GM23338 (cell line): ENCODE results near the gene CHCHD3. TPM values are rescaled to one million over a fixed set of nuclear protein-coding genes. Genes with fewer than 3 reads are reported as not detected.

Source experiments
- ATAC-seq: fragments of 200-7000 bp; cut with Tn5 transposase; 3 replicates; pipeline ENCODE4 v1.9.1; 2020
- DNase-seq: peaks from one replicate; pipeline ENCODE4 v3.0.0-alpha.2; 2015; ENCODE audit warnings: low spot score
- H2AFZ ChIP-seq: fragments of 200-600 bp; sonication (generic); 2 replicates; pipeline ENCODE4 v1.8.0; 2016; ENCODE audit warnings: antibody characterized with exemption, mild to moderate bottlenecking, moderate library complexity
- H3F3A ChIP-seq: fragments of 200-600 bp; sonication (generic); replicated peaks from 2 replicates; pipeline ENCODE4 v1.8.0; 2017; ENCODE audit warnings: antibody characterized with exemption, mixed run types, low read depth
- H3K27ac ChIP-seq: fragments of 200-600 bp; sonication (generic); 2 replicates; pipeline ENCODE4 v1.6.1; 2016; ENCODE audit warnings: low read depth
- H3K27me3 ChIP-seq: fragments of 200-600 bp; sonication (generic); 2 replicates; pipeline ENCODE4 v1.8.0; 2016; ENCODE audit warnings: mild to moderate bottlenecking, mixed run types, moderate library complexity; ENCODE audit not compliant: insufficient read depth
- H3K36me3 ChIP-seq: fragments of 200-600 bp; sonication (generic); 2 replicates; pipeline ENCODE4 v1.8.0; 2016; ENCODE audit warnings: mild to moderate bottlenecking; ENCODE audit not compliant: insufficient read depth
- H3K4me1 ChIP-seq: fragments of 200-600 bp; sonication (generic); 2 replicates; pipeline ENCODE4 v1.8.0; 2016; ENCODE audit warnings: mild to moderate bottlenecking, moderate library complexity; ENCODE audit not compliant: insufficient read depth
- H3K4me2 ChIP-seq: fragments of 200-600 bp; sonication (generic); 2 replicates; pipeline ENCODE4 v1.7.1; 2017; ENCODE audit warnings: mixed run types
- H3K4me3 ChIP-seq: fragments of 200-600 bp; sonication (generic); 2 replicates; pipeline ENCODE4 v1.6.1; 2016; ENCODE audit warnings: mixed run types
- H3K79me2 ChIP-seq: fragments of 200-600 bp; sonication (generic); replicated peaks from 2 replicates; pipeline ENCODE4 v1.8.0; 2017; ENCODE audit warnings: mild to moderate bottlenecking; ENCODE audit not compliant: insufficient read depth
- H3K9me2 ChIP-seq: fragments of 200-600 bp; sonication (generic); 2 replicates; pipeline ENCODE4 v1.8.0; 2017; ENCODE audit not compliant: insufficient read depth
- H4K20me1 ChIP-seq: fragments of 200-600 bp; sonication (generic); replicated peaks from 2 replicates; pipeline ENCODE4 v1.8.0; 2017; ENCODE audit warnings: mild to moderate bottlenecking; ENCODE audit not compliant: insufficient read depth
- H3K27ac Mint-ChIP-seq: 2 replicates; pipeline ENCODE4 v1.8.0; 2020; ENCODE audit warnings: inconsistent platforms, mild to moderate bottlenecking, moderate library complexity, mixed read lengths
- H3K27me3 Mint-ChIP-seq: 3 replicates; pipeline ENCODE4 v1.8.0; 2022; ENCODE audit warnings: low read depth, mild to moderate bottlenecking, moderate library complexity, mixed read lengths, inconsistent platforms; ENCODE audit not compliant: insufficient read depth, poor library complexity
- H3K36me3 Mint-ChIP-seq: 3 replicates; pipeline ENCODE4 v1.8.0; 2021; ENCODE audit warnings: low read depth, mild to moderate bottlenecking, inconsistent platforms, moderate library complexity, mixed read lengths
- H3K4me1 Mint-ChIP-seq: 3 replicates; pipeline ENCODE4 v1.8.0; 2020; ENCODE audit warnings: mild to moderate bottlenecking, inconsistent platforms, mixed read lengths
- H3K4me3 Mint-ChIP-seq: 3 replicates; pipeline ENCODE4 v1.8.0; 2021; ENCODE audit warnings: moderate library complexity, mild to moderate bottlenecking, inconsistent platforms, mixed read lengths
- H3K9me3 Mint-ChIP-seq: 3 replicates; pipeline ENCODE4 v1.8.0; 2020; ENCODE audit warnings: moderate library complexity, mild to moderate bottlenecking, inconsistent platforms, mixed read lengths
- CTCF ChIP-seq, 2 experiments: fragments of 200-600 bp in 1 of 2; sonication (generic) in 1 of 2; conservative IDR thresholded peaks; 2 replicates each; pipeline versions ENCODE4 v1.5.1 to v1.6.1; 2016 to 2017; ENCODE audit warnings: antibody characterized with exemption in 2 of 2, low read depth in 2 of 2, mild to moderate bottlenecking in 2 of 2, moderate library complexity in 1 of 2
- JUNB ChIP-seq: IDR thresholded peaks from one replicate; pipeline ENCODE4 v1.6.1; 2016; ENCODE audit warnings: antibody characterized with exemption; ENCODE audit not compliant: unreplicated experiment
- REST ChIP-seq: IDR thresholded peaks from one replicate; pipeline ENCODE4 v1.6.1; 2018; ENCODE audit warnings: antibody characterized with exemption; ENCODE audit not compliant: unreplicated experiment
- ZNF462 ChIP-seq: fragments of 250-450 bp; sonication (Bioruptor Pico); IDR thresholded peaks from 2 replicates; pipeline ENCODE4 v1.5.0; 2020; ENCODE audit warnings: mild to moderate bottlenecking, moderate library complexity
- polyA plus RNA-seq: library from polyadenylated mRNA; unstranded; fragments of >200 nt; fragmentation: Nextera tagmentation; extraction: Ambion mirVana; gene quantifications from 2 replicates; pipeline ENCODE4 v1.2.1, GENCODE V29; 2016
- total RNA-seq: library from RNA; depleted of rRNA; stranded (reverse); fragments of >200 nt; shearing (Covaris generic); gene quantifications from 2 replicates; pipeline ENCODE4 v1.2.3, GENCODE V29; 2014

CHCHD3 gene
- total and polyA plus RNA-seq, 2 experiments from 2014 or later, result 107 to 131 TPM

- H3K27me3 ChIP-seq, result no peaks in the 10 kb centered on the region
- H3K9me2 ChIP-seq, result 0 out of 2 replicates have a peak, but pooled peaks cover 6% of the 10 kb centered on the region
- H3K27ac ChIP-seq, result no peak overlapping the region
- no peak for ATAC-seq
- H3K4me1 Mint-ChIP-seq, result peaks cover 10% of the 10 kb centered on the region; the same call in 2 of the 3 replicates
- TF ChIP-seq REST (no peak), CTCF (conservative IDR thresholded peaks at IDR 0.05; ENCODE audit: low read depth in 2 of 2) (no peak)
- no peak overlapping the region for H3K4me2 ChIP-seq
- no peak overlapping the region for H3K4me3 Mint-ChIP-seq
- peaks cover 4% of the 10 kb centered on the region; the same call in 1 of the 2 replicates for H3K4me1 ChIP-seq
- H3K36me3 ChIP-seq, result 0 out of 2 replicates have a peak, but pooled peaks cover 4% of the 10 kb centered on the region
- H3K36me3 Mint-ChIP-seq, result no peaks in the 10 kb centered on the region; the same call in 2 of the 3 replicates
- H3K9me3 Mint-ChIP-seq, result peaks cover 13% of the 10 kb centered on the region
- no peaks in the 10 kb centered on the region for H4K20me1 ChIP-seq
- no peak overlapping the region for H2AFZ ChIP-seq
- H3K27me3 Mint-ChIP-seq, result peaks cover 6% of the 10 kb centered on the region
- H3K79me2 ChIP-seq, result no peaks in the 10 kb centered on the region
- H3K4me3 ChIP-seq, result no peak overlapping the region
- H3F3A ChIP-seq, result no peaks in the 10 kb centered on the region
- no peak for DNase-seq
- H3K27ac Mint-ChIP-seq, result no peak overlapping the region
These were observed 314.5 kb downstream of the CHCHD3 start for GRCh38 chr7:132767378-132767777.

GRCh38 chr7:132766660-132767059 is 315.2 kb downstream of the CHCHD3 start:
- peaks cover 13% of the 10 kb centered on the region for H3K9me3 Mint-ChIP-seq

More at GRCh38 chr7:132766660-132767059, 315.2 kb downstream of the CHCHD3 start:
- H3F3A ChIP-seq, result no peaks in the 10 kb centered on the region
- no peak overlapping the region for H3K27ac ChIP-seq
- no peak overlapping the region for H2AFZ ChIP-seq
- no peaks in the 10 kb centered on the region for H3K27me3 ChIP-seq
- ATAC-seq (no peak), DNase-seq (no peak)
- Mint-ChIP-seq H3K36me3 (no peaks in the 10 kb centered on the region; the same call in 2 of the 3 replicates), H3K4me1 (peaks cover 8% of the 10 kb centered on the region; the same call in 2 of the 3 replicates), H3K27me3 (peaks cover 4% of the 10 kb centered on the region), H3K27ac (no peak overlapping the region), H3K4me3 (no peak overlapping the region)
- no peaks in the 10 kb centered on the region for H3K79me2 ChIP-seq
- 0 out of 2 replicates have a peak, but pooled peaks cover 4% of the 10 kb centered on the region for H3K36me3 ChIP-seq
- no peak overlapping the region for H3K4me2 ChIP-seq
- TF ChIP-seq JUNB (no peak), ZNF462 (no peak)
- H3K9me2 ChIP-seq, result 0 out of 2 replicates have a peak, but pooled peaks cover 6% of the 10 kb centered on the region
- no peaks in the 10 kb centered on the region for H4K20me1 ChIP-seq
- H3K4me3 ChIP-seq, result no peak overlapping the region
- H3K4me1 ChIP-seq, result peaks cover 4% of the 10 kb centered on the region; the same call in 1 of the 2 replicates
